BE2C (cell line): ENCODE data around the gene MAGI1.

Source experiments
- DNase-seq: peaks from one replicate; pipeline ENCODE4 v3.0.0-alpha.2; 2020
- H3K27me3 ChIP-seq: fragments of 250-450 bp; sonication (Bioruptor Pico); 2 replicates; pipeline ENCODE4 v1.5.1; 2020; ENCODE audit warnings: mild to moderate bottlenecking
- H3K36me3 ChIP-seq: fragments of 250-450 bp; sonication (Bioruptor Pico); 2 replicates; pipeline ENCODE4 v1.5.1; 2020; ENCODE audit warnings: mild to moderate bottlenecking
- H3K4me1 ChIP-seq: fragments of 250-450 bp; sonication (Bioruptor Pico); 2 replicates; pipeline ENCODE4 v1.5.1; 2020
- H3K4me3 ChIP-seq: 2 replicates; pipeline ENCODE4 v1.5.1; 2011; ENCODE audit warnings: low read depth, low read length
- H3K9me3 ChIP-seq: fragments of 250-450 bp; sonication (Bioruptor Pico); 2 replicates; pipeline ENCODE4 v1.5.1; 2020
- CTCF ChIP-seq: IDR thresholded peaks from 2 replicates; pipeline ENCODE4 v1.5.1; 2012; ENCODE audit warnings: mild to moderate bottlenecking, low read depth, low read length

Gene MAGI1

GRCh38 chr3:65539616-65540015 lies 499.1 kb downstream of the MAGI1 start:
- TF ChIP-seq CTCF = no peak
- no peak overlapping the region for H3K4me3 ChIP-seq
- no peak for DNase-seq

GRCh38 chr3:65538101-65538500 lies 500.6 kb downstream of the MAGI1 start:
- Histone ChIP-seq H3K4me1 (peaks cover 2% of the 10 kb centered on the region; the same call in 1 of the 2 replicates), H3K4me3 (no peak overlapping the region), H3K9me3 (no peaks in the 10 kb centered on the region; the same call in 1 of the 2 replicates), H3K27me3 (no peaks in the 10 kb centered on the region), H3K36me3 (no peaks in the 10 kb centered on the region)
- DNase-seq = no peak
- no peak for TF ChIP-seq CTCF

More at GRCh38 chr3:65539616-65540015, 499.1 kb downstream of the MAGI1 start:
- no peaks in the 10 kb centered on the region; the same call in 1 of the 2 replicates for H3K9me3 ChIP-seq
- H3K36me3 ChIP-seq = no peaks in the 10 kb centered on the region
- H3K27me3 ChIP-seq = no peaks in the 10 kb centered on the region
- H3K4me1 ChIP-seq = peaks cover 2% of the 10 kb centered on the region; the same call in 1 of the 2 replicates

- peaks cover 2% of the 10 kb centered on the region; the same call in 1 of the 2 replicates for H3K4me1 ChIP-seq
- no peak for TF ChIP-seq CTCF
- no peaks in the 10 kb centered on the region for H3K27me3 ChIP-seq
- H3K9me3 ChIP-seq = no peaks in the 10 kb centered on the region; the same call in 1 of the 2 replicates
- no peaks in the 10 kb centered on the region for H3K36me3 ChIP-seq
- no peak overlapping the region for H3K4me3 ChIP-seq
- DNase-seq = no peak
Observed at GRCh38 chr3:65537109-65537508, 501.6 kb downstream of the MAGI1 start.

- Histone ChIP-seq H3K4me3 (no peak overlapping the region), H3K9me3 (no peaks in the 10 kb centered on the region; the same call in 1 of the 2 replicates), H3K36me3 (no peaks in the 10 kb centered on the region), H3K27me3 (no peaks in the 10 kb centered on the region), H3K4me1 (peaks cover 2% of the 10 kb centered on the region; the same call in 1 of the 2 replicates)
- DNase-seq = no peak
- TF ChIP-seq CTCF = no peak
Observed at GRCh38 chr3:65535260-65535659, 503.5 kb downstream of the MAGI1 start.

GRCh38 chr3:65534805-65535204 lies 503.9 kb downstream of the MAGI1 start:
- Histone ChIP-seq H3K4me1 (peaks cover 2% of the 10 kb centered on the region; the same call in 1 of the 2 replicates), H3K9me3 (no peaks in the 10 kb centered on the region; the same call in 1 of the 2 replicates), H3K36me3 (no peaks in the 10 kb centered on the region), H3K27me3 (no peaks in the 10 kb centered on the region), H3K4me3 (no peak overlapping the region)
- no peak for DNase-seq
- no peak for TF ChIP-seq CTCF

- H3K27me3 ChIP-seq = no peaks in the 10 kb centered on the region
- TF ChIP-seq CTCF = no peak
- no peak for DNase-seq
- H3K4me3 ChIP-seq = no peak overlapping the region
- no peaks in the 10 kb centered on the region; the same call in 1 of the 2 replicates for H3K9me3 ChIP-seq
- H3K36me3 ChIP-seq = no peaks in the 10 kb centered on the region
- H3K4me1 ChIP-seq = no peaks in the 10 kb centered on the region
Observed at GRCh38 chr3:65532749-65533148, 506.0 kb downstream of the MAGI1 start.
